ENCODE results near the gene CSTF2T.
A peak's percentile ranks its signal among the peaks of the same experiment; 100 is the strongest.

CSTF2T gene, protein sequence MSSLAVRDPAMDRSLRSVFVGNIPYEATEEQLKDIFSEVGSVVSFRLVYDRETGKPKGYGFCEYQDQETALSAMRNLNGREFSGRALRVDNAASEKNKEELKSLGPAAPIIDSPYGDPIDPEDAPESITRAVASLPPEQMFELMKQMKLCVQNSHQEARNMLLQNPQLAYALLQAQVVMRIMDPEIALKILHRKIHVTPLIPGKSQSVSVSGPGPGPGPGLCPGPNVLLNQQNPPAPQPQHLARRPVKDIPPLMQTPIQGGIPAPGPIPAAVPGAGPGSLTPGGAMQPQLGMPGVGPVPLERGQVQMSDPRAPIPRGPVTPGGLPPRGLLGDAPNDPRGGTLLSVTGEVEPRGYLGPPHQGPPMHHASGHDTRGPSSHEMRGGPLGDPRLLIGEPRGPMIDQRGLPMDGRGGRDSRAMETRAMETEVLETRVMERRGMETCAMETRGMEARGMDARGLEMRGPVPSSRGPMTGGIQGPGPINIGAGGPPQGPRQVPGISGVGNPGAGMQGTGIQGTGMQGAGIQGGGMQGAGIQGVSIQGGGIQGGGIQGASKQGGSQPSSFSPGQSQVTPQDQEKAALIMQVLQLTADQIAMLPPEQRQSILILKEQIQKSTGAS

GRCh38 chr10:51699475-51700227 is at the start of gene CSTF2T:
CSTF2T (minus strand) TSS chr10:51699595; CDS start chr10:51699549, 46 bp downstream.
- DNase-seq = peak; percentile 93

- no peak for DNase-seq
Observed at GRCh38 chr10:51748959-51749358, 49.6 kb upstream of the CSTF2T start.

GRCh38 chr10:51747216-51747615 is 47.8 kb upstream of the CSTF2T start:
- no peak for DNase-seq

DNA sequence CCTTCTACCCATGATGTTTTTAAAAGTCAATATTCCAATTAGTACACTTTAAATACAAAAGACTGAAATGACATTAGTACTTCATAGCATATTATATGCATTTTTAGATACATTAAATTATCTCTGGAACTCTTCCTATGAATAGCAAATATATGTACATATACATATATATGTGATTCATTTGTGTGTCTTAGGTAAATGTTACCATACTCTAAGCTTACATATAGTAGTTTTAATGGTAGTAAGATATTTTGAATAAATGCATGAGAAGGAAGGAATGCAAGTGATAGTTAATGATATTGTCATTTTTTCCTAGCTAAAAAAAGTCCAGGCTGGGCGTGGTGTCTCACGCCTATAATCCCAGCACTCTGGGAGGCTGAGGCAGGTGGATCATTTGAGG is 46.0 kb upstream of the CSTF2T start:
- no peak for DNase-seq

GRCh38 chr10:51744235-51745000 is 45.0 kb upstream of the CSTF2T start:
- no peak for DNase-seq

DNA sequence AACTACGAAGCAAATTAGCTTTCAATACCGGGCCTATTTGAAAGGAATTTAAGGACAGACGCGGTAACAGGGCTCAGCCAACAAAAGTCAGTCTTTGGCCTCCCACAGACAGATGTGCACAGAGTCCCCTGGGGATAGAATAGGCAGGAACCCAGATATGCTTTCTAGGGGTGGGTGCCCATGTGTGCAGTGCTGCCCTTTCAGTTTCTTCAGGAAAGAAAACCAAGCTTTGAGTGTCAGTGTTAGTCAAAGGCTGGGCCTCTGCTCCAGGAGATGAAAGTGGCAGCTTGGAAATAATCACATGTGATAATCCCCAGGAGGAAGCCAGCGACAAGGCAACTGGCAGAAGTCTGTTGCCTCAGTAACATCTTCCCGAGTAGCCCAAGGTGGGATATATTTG is 43.8 kb upstream of the CSTF2T start:
- DNase-seq = no peak

- no peak for DNase-seq
Observed at GRCh38 chr10:51733057-51733456, 33.7 kb upstream of the CSTF2T start.

DNA sequence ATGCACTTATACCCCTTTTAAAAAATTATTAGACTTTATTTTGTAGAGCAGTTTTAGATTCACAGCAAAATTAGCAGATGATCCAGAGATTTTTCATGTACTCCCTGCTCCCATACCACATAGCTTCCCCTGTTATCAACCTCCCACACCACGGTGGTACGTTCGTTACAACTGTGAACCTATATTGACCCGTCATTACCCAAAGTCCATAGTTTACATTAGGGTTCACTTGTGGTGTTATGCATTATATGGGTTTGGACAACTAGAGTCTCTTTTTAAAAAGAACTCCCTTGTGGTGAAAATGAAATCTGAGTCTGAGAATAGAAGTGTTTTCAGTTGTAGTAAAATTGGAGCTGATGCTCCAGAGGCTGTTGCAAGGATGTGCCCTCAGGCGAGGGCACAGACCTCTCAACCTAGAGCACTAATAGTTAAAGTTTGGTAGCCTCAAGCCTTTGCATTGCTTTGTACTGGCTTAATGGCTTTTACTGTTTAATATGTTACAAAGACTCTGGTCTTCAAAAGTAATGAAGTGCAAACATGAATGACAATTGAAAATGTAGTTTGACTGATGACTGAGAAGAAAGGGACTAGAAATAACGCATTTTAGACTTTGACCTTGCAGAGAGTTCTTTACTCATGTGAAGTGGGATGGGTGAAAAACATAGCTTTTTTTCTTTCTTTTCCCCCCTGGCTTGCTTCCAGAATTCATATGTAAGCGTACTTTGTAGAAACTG is 30.6 kb upstream of the CSTF2T start:
- no peak for DNase-seq

DNA sequence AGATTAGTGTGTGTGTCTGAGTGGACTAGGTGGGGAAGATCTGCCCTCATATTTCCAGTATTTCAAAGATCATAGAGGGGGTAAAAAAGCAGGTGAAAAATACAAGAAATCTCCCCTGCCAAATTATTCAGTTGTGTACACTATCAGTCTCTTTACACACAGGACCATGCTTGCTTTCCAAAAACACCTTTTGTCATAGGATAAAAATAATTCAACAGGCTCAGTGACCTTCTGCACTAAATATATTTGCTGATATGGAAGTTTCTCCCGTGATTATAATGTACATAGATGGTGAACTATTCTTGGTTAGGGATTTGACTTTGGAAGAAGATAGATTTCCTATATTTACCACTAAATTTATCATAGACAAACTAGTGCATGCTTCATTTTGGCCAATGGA is 24.6 kb upstream of the CSTF2T start:
- no peak for DNase-seq

DNA sequence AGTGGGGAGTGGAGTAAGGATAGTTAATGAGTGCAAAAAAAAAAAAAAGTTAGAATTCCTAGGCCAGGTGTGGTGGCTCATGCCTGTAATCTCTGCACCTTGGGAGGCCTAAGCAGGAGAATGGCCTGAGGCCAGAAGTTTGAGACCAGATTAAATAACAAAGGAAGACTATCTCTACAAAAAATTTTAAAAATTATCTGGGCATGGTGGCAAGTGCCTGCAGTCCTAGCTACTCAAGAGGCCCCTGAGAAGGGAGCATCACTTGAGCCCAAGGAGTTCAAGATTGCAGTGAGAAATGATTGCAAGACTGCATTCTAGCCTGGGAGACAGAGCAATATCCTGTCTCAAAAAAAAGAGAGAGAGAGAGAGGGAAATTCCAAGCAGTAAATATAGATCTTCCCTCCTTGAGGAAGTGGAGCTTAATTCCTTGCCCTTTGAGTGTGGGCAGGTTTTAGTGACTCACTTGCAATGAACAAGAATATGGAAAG is 19.5 kb upstream of the CSTF2T start:
- no peak for DNase-seq

- no peak for DNase-seq
Observed at GRCh38 chr10:51716981-51717380, 17.6 kb upstream of the CSTF2T start.

DNA sequence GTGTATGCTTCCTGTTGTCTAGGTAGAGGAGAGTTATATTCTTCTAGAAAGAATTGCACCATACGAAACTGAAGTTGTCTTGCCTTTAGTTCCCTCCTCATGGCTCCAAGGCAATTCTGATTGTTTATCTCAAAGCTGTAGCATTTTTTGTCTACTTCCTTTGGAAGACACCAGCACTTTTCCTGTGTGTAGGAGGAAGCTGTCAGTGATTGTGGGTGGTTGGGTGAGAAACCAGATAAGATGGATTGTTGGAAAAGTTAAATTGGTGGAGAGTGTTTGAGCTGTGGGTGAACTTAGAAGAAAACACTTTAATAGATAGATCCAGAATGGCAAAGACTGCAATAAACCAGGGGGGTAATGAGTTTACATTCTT is 12.1 kb upstream of the CSTF2T start:
- DNase-seq = no peak

- no peak for DNase-seq
Observed at GRCh38 chr10:51709324-51709972, 10.1 kb upstream of the CSTF2T start.

DNA sequence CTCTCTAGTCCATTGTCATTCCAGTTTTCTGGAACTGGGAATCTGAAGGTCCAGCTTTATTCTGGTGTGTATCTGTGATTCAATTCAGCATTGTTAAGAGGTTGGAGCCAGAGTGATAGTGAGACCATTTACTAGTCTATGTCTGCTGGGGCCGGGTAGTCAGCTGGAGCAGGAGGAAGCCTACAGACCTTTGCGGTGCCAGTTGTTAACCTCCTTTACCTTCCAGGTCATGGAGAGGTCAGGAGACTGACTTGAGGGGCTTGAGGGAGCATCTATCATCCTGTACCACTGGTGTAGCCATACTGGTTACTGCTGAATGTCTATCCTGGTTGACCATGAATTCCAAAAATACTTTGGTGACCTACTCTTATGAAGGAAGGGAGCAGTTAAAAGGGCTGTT is 9.2 kb upstream of the CSTF2T start:
- DNase-seq = no peak

GRCh38 chr10:51707821-51708424 is 8.5 kb upstream of the CSTF2T start:
- no peak for DNase-seq

GRCh38 chr10:51707392-51707791 is 8.0 kb upstream of the CSTF2T start:
- DNase-seq = no peak

DNA sequence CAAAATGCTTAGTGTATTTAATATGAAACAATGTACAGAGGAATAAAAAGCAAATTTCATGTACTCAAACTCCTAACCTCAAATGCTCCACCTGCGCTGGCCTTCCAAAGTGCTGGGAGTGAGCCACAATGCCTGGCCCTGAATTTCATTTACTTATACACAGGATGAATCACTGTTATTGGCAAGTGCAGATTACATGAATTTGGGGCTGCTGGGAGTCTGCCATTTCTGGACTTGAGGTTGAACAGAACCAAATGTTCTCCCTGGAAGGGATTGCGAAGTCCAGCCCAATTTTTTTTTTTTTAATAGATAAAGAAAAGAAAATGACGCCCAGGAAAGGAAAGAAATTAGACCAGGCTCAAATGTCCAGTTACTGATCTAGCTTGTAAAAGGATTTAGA is 6.8 kb upstream of the CSTF2T start:
- DNase-seq = no peak

DNA sequence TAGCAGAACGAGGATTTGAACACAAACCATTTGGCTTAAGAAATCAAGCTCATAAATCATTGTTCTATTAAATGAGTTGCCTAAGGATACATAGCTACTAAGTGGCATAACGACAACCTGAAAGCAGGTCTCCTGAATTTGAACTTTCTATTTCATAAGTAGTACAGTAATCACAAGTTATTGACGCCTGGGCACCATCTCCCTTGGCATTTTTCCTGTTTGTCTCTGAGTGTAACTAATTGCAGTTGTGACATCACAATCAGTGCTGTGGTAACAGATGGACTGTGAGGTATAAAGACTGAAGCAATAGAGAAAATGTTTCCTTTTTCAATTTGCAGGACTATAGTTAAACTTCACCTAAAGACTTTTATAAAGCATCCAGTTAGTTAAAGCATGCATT is 6.4 kb upstream of the CSTF2T start:
- DNase-seq = no peak

DNA sequence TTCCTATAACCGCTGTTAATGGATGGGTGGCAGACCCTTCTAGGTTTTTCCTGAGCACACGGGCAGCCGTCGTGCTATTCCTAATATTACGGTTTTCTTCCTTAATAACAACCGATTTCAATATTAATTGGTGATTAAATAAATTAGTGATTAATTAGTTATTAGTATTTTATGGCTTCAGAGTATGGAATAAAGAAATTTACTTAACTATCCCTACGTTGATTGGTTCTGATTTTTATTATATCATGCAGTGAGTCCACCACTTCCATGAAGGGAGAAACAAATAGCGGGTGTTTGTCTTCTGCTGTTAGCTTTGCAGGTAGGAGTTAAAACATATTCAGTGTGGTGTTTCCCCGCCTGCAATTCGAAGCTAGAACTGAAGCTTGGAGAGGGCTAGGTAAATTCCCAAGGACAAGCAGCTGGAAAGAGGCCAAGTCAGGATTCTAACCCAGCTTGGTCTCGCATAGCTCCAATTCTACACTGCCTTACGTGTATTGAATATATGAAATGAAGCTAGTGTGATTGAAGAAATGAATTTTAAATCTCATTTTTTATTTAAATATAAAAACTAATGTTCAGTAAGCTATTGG is 928 bp upstream of the CSTF2T start:
- DNase-seq = peak; percentile 68

- no peak for DNase-seq
Observed at GRCh38 chr10:51699145-51699474, 285 bp downstream of the CSTF2T start.

DNA sequence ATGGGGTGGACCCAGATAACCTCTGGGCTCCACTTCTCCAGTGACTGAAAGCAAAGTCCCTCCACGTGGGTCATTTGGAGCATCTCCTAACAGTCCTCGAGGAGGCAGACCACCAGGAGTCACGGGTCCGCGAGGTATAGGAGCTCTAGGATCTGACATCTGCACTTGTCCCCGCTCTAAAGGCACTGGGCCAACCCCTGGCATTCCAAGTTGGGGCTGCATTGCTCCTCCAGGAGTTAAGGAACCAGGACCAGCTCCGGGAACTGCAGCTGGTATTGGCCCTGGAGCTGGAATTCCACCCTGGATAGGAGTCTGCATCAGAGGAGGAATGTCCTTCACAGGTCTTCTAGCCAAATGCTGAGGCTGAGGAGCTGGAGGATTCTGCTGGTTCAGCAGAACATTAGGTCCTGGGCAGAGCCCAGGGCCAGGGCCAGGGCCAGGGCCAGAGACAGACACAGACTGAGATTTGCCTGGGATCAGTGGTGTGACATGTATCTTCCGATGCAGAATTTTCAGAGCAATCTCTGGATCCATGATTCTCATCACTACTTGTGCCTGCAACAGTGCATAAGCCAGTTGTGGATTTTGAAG is 827 bp downstream of the CSTF2T start:
- DNase-seq = no peak

All from NCI-H345 (cell line).